Endothelial cell of umbilical vein (primary cell): ENCODE results near the gene CYP21A2. TPM values are rescaled to one million over a fixed set of nuclear protein-coding genes. Genes with fewer than 3 reads are reported as not detected.

Source experiments
- BruUV-seq: library from RNA; stranded (reverse); fragments of 400-500 nt; replicated peaks from 2 replicates; lab custom pipeline; 2021; lab: Mats Ljungman, UMichigan
- CTCF ChIA-PET: fragments of 300-600, 350-600 bp; sonication (Branson Sonifier 250); formaldehyde crosslinking; loops from one replicate; lab custom pipeline; 2021; ENCODE audit warnings: antibody characterized with exemption, inconsistent platforms; lab: Charles Lee
- POLR2A ChIA-PET: fragments of 300-600, 350-600 bp; sonication (Branson Sonifier 250); formaldehyde crosslinking; loops from one replicate; lab custom pipeline; 2021; ENCODE audit warnings: antibody characterized with exemption, inconsistent platforms; lab: Charles Lee
- DNase-seq: peaks from one replicate; pipeline ENCODE4 v3.0.0-alpha.2; 2011; ENCODE audit warnings: low read depth, low spot score
- FAIRE-seq: peaks from 2 replicates; lab custom pipeline; 2011; peaks lifted over from hg19 to GRCh38; lab: Jason Lieb, UNC
- H2AFZ ChIP-seq: 2 replicates; pipeline ENCODE4 v1.6.0; 2012; ENCODE audit warnings: low read depth, low read length, control low read depth, inconsistent platforms
- H3K27ac ChIP-seq: 2 replicates; pipeline ENCODE4 v1.5.1; 2011; ENCODE audit warnings: low read depth, mild to moderate bottlenecking, control low read depth, low read length, moderate library complexity; ENCODE audit not compliant: insufficient read depth
- H3K27me3 ChIP-seq, 2 experiments: 2 replicates each; pipeline versions ENCODE4 v1.6.0 to v1.6.1; 2011; ENCODE audit warnings: low read length in 2 of 2, mixed read lengths in 1 of 2; ENCODE audit not compliant: control insufficient read depth in 2 of 2, insufficient read depth in 2 of 2
- H3K36me3 ChIP-seq, 2 experiments: 2 replicates in 1 of 2; 3 replicates in 1 of 2; pipeline ENCODE4 v1.5.1; 2011; ENCODE audit warnings: low read length in 2 of 2, mild to moderate bottlenecking in 1 of 2, moderate library complexity in 1 of 2; ENCODE audit not compliant: control insufficient read depth in 2 of 2, insufficient read depth in 2 of 2; ENCODE audit errors: extremely low read depth in 1 of 2
- H3K4me1 ChIP-seq: 3 replicates; pipeline ENCODE4 v1.5.1; 2011; ENCODE audit warnings: mild to moderate bottlenecking, low read length; ENCODE audit not compliant: control insufficient read depth, insufficient read depth; ENCODE audit errors: extremely low read depth
- H3K4me2 ChIP-seq: 2 replicates; pipeline ENCODE4 v1.6.1; 2011; ENCODE audit warnings: low read length, control low read depth, mixed read lengths; ENCODE audit not compliant: insufficient read depth
- H3K4me3 ChIP-seq, 3 experiments: fragments of 200-600 bp in 1 of 3; sonication (generic), shearing (Covaris generic) in 1 of 3; replicated peaks in 1 of 3; 2 replicates each; pipeline ENCODE4 v1.5.1; 2011 to 2016; ENCODE audit warnings: control low read depth in 3 of 3, low read length in 3 of 3, mild to moderate bottlenecking in 2 of 3, inconsistent platforms in 1 of 3, low read depth in 1 of 3, moderate library complexity in 1 of 3; ENCODE audit not compliant: insufficient read depth in 1 of 3
- H3K79me2 ChIP-seq: 2 replicates; pipeline ENCODE4 v1.6.0; 2012; ENCODE audit warnings: low read length, inconsistent platforms; ENCODE audit not compliant: control insufficient read depth, insufficient read depth
- H3K9ac ChIP-seq: replicated peaks from 2 replicates; pipeline ENCODE3; 2011; ENCODE audit warnings: low read length, control low read depth; ENCODE audit not compliant: insufficient read depth; ENCODE audit errors: extremely low read depth
- H3K9me1 ChIP-seq: replicated peaks from 3 replicates; pipeline ENCODE4 v1.6.0; 2011; ENCODE audit warnings: mild to moderate bottlenecking, low read length; ENCODE audit not compliant: control insufficient read depth, insufficient read depth; ENCODE audit errors: extremely low read depth
- H3K9me3 ChIP-seq: replicated peaks from 2 replicates; pipeline ENCODE4 v1.5.1; 2012; ENCODE audit warnings: low read length, inconsistent platforms; ENCODE audit not compliant: control insufficient read depth, insufficient read depth
- H4K20me1 ChIP-seq: replicated peaks from 2 replicates; pipeline ENCODE3; 2011; ENCODE audit warnings: mild to moderate bottlenecking, low read length; ENCODE audit not compliant: control insufficient read depth, insufficient read depth; ENCODE audit errors: extremely low read depth
- CTCF ChIP-seq, 2 donors: IDR thresholded peaks; 1 replicate in 1 of 2; 2 replicates in 1 of 2; pipeline ENCODE4 v1.5.1; 2011; ENCODE audit warnings: low read length in 2 of 2, mild to moderate bottlenecking in 2 of 2, moderate library complexity in 2 of 2, control low read depth in 1 of 2, inconsistent platforms in 1 of 2, low read depth in 1 of 2; ENCODE audit not compliant: insufficient read depth in 1 of 2; ENCODE audit errors: extremely low read depth in 1 of 2
- EZH2 ChIP-seq: IDR thresholded peaks from 2 replicates; pipeline ENCODE4 v1.6.1; 2012; ENCODE audit warnings: borderline replicate concordance, low read depth, mild to moderate bottlenecking, moderate library complexity, low read length, inconsistent platforms; ENCODE audit not compliant: severe bottlenecking
- FOS ChIP-seq: IDR thresholded peaks from 2 replicates; pipeline ENCODE4 v1.6.1; 2011; ENCODE audit warnings: mild to moderate bottlenecking, low read length, moderate library complexity, borderline replicate concordance; ENCODE audit not compliant: insufficient read depth
- GATA2 ChIP-seq: IDR thresholded peaks from 2 replicates; pipeline ENCODE4 v1.7.0; 2011; ENCODE audit warnings: low read depth, mild to moderate bottlenecking, moderate library complexity, mixed read lengths, low read length; ENCODE audit not compliant: insufficient read length, insufficient read depth
- JUN ChIP-seq: IDR thresholded peaks from 2 replicates; pipeline ENCODE4 v1.6.1; 2011; ENCODE audit warnings: borderline replicate concordance, low read depth; ENCODE audit not compliant: insufficient read length, insufficient read depth
- MAX ChIP-seq: IDR thresholded peaks from 2 replicates; pipeline ENCODE4 v1.6.1; 2011; ENCODE audit not compliant: insufficient read depth, insufficient read length
- MYC ChIP-seq: IDR thresholded peaks from one replicate; pipeline ENCODE4 v1.6.1; 2011; ENCODE audit warnings: mild to moderate bottlenecking, low read depth, low read length
- POLR2A ChIP-seq: IDR thresholded peaks from 2 replicates; pipeline ENCODE4 v1.6.1; 2012; ENCODE audit warnings: low read depth, mild to moderate bottlenecking, control low read depth, low read length
- POLR2AphosphoS5 ChIP-seq: IDR thresholded peaks from 2 replicates; pipeline ENCODE4 v1.6.1; 2012; ENCODE audit warnings: low read depth, mild to moderate bottlenecking, control low read depth, low read length, moderate library complexity; ENCODE audit not compliant: insufficient read depth
- dilution Hi-C: fragments of 300-500 bp; cut with MboI; formaldehyde crosslinking; loops from one replicate; pipeline ENCODE4 v1.15.0; 2019; ENCODE audit warnings: low sequenced_read_pairs; ENCODE audit not compliant: extremely low pct_ligation_motif_present
- intact Hi-C: fragments of 100-400 bp; cut with micrococcal nuclease; formaldehyde crosslinking; loops from one replicate; pipeline ENCODE4 v1.10.0; 2022
- polyA plus RNA-seq, 4 experiments: library from polyadenylated mRNA; depleted of rRNA in 3 of 4; stranded (reverse) in 3 of 4; unstranded in 1 of 4; fragments of >200 nt; gene quantifications; 2 replicates each; pipeline versions ENCODE4 v1.2.1 to v1.2.3, GENCODE V29; 2011 to 2012; ENCODE audit warnings: missing spikeins in 1 of 4
- total RNA-seq: library from RNA; stranded (reverse); gene quantifications from 2 replicates; pipeline ENCODE4 v1.2.3, GENCODE V29; 2021

Gene CYP21A2
- total and polyA plus RNA-seq, 2 donors (not counting 3 experiments of a cell fraction or from before 2014, with no cell fraction given), result 0.22 to 0.46 TPM

- ChIA-PET POLR2A (no interaction called here), CTCF (no interaction called here)
- Histone ChIP-seq H2AFZ (no peak overlapping the region), H3K36me3 (no peaks in the 10 kb centered on the region), H3K9ac (no peak overlapping the region), H3K9me1 (no peaks in the 10 kb centered on the region), H3K4me1 (no peaks in the 10 kb centered on the region), H3K27me3 (peaks cover 0 to 2% of the 10 kb centered on the region in 2 experiments), H3K4me2 (no peak overlapping the region), H3K4me3 (no peak overlapping the region), H3K27ac (no peak overlapping the region), H3K79me2 (no peaks in the 10 kb centered on the region), H3K9me3 (no peaks in the 10 kb centered on the region), H4K20me1 (no peaks in the 10 kb centered on the region)
- no peak for DNase-seq
- dilution Hi-C loops (no loop called here), intact Hi-C loops (no loop called here)
- BruUV-seq, result no TSS peak
- TF ChIP-seq GATA2, result no peak
- no peak for TF ChIP-seq JUN
- TF ChIP-seq POLR2A, result no peak
- TF ChIP-seq CTCF (IDR thresholded peaks at IDR 0.05; ENCODE audit: extremely low read depth in 1 of 2, insufficient read depth in 1 of 2, low read depth in 1 of 2, low read length in 2 of 2), result no peak
- TF ChIP-seq POLR2AphosphoS5, result no peak
- TF ChIP-seq MYC, result no peak
- TF ChIP-seq EZH2, result no peak
- no peak for TF ChIP-seq FOS
- no peak for TF ChIP-seq MAX
- no peak for FAIRE-seq
Measured at GRCh38 chr6:32069460-32069859, 31.2 kb downstream of the CYP21A2 start.
